Endometrial microvascular endothelial cells (primary cell): ENCODE data around the gene RAD18. TPM values are rescaled to one million over a fixed set of nuclear protein-coding genes. Genes with fewer than 3 reads are reported as not detected.

ENCODE experiments used
- in situ Hi-C: cut with HindIII; loops from 2 replicates; pipeline ENCODE4 v1.10.0; 2017; ENCODE audit warnings: low sequenced_read_pairs, low pct_unique_long_range_greater_than_20kb; ENCODE audit errors: inconsistent ontology term
- total RNA-seq: library from RNA; depleted of rRNA; stranded (reverse); fragments of >200 nt; gene quantifications from one replicate; pipeline ENCODE4 v1.2.3, GENCODE V29; 2015; ENCODE audit errors: inconsistent ontology term

RAD18 gene
- total RNA-seq, 1 donor from 2014 or later: 8.5 TPM

DNA sequence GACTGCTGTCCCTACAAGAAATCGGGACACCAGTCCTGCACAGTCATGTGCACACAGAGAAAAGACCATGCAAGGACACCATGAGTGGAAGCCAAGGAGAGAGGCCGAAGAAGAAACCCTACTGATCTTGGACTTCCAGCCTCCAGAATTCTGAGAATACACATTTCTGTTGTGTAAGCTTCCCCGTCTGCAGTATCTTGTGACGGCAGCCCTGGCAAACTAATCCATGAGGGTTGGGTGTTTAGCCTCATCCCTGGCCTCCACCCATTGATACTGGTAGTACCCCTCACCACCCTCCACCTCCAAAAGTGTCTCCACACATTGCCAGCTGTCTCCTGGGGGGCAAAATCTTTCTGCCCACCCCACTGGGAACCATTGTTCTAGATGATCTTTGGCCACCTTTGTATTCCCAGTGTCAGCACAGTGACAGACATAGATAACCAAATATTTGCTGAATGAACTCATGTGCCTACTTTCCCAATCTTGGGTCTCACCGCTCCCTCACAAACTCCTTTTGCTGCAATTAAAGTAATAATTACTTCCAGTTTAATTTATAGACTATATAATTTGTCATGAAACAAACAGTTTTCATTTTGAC is 83.8 kb downstream of the RAD18 start:
- in situ Hi-C loops: no loop called here

DNA sequence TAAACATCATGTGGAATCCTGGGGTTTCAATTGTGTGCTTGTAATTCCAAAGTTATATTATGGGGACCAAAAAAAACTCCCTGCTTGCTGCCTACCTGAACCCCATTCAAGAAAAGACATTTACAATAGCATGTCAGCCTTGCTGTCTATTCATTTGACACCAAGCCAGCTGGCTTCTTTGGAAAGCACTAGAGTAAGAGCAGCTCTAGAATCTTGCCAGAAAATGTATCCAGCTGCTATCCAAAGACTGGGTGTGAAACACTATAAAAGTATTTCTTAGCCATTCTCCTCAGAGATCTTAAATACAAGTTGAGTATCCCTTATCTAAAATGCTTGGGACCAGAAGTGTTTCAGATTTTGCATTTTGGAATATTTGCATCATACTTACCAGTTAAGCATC is 87.4 kb downstream of the RAD18 start:
- in situ Hi-C loops: no loop called here

DNA sequence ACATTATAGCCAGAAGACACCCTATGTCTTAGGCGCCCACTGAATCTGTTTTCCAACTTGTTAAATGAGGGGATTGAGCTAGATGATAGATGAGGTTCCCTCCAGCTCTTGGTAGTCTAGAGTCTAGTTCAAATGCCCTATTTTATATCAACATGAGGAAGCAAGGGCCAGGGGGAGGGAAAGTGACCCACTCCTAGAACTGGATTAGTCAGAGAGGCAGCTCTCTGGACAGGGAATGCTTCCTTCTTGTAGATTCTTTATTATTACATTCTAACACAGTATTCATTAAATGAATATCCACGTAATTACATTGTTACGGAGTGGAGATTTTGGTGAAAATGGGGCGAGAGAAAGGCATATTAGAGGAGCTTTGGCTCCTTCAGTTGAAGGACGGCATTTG is 89.5 kb downstream of the RAD18 start:
- in situ Hi-C loops: no loop called here

DNA sequence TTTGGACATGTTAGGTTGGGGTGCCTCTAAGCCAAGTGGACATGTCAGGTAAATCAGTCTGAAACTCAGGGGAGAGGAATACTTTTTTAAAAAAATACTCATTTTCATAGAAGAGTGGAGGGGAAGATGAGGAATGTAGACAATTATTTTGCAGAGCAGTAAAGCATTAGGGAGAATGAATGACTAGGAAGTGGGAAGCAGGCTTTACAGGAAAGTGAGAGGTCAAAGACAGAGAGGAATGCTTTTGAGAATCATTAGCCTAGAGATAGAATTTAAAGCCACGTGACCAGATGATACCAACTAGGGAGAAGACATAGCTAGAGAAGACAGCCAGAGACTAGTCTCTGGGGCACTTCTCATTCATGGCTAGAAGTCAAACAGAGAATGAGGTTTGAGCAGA is 91.0 kb downstream of the RAD18 start:
- in situ Hi-C loops: no loop called here

DNA sequence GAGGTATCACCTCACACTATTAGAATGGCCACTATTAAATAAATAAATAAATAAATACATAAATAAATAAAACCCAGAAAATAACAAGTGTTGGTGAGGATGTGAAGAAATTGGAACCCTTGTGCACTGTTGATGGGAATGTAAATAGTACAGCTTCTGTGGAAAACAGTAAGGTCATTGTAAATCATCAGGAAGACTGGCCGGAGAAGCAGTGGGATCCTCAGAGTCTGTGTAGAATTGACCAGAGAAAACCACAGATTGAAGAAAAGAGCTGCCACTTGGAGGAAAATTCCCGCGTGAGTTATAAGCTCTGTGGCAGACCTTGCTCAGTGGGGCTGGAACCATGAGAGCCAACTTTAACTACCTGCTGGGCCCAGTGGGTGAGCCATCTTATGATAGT is 92.0 kb downstream of the RAD18 start:
- in situ Hi-C loops: no loop called here

DNA sequence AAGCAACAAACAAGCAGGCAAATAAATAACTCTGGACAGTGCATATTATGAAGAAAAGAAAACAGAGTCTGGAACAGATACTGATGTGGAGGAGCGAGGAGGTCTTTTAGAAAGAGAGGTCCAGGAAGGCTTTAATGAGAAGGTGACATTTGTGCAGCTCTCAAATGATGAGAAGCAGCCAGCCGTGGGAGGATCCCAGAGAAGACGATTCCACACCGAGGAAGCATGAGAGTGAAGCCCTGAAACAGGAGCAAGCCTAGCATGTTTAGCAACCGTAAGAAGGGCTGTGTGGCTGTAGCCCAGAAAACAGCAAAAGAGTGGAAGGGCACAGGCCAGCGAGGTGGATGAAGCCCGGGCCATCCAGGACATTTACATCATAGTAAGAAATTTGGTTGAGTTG is 93.1 kb downstream of the RAD18 start:
- in situ Hi-C loops: no loop called here

DNA sequence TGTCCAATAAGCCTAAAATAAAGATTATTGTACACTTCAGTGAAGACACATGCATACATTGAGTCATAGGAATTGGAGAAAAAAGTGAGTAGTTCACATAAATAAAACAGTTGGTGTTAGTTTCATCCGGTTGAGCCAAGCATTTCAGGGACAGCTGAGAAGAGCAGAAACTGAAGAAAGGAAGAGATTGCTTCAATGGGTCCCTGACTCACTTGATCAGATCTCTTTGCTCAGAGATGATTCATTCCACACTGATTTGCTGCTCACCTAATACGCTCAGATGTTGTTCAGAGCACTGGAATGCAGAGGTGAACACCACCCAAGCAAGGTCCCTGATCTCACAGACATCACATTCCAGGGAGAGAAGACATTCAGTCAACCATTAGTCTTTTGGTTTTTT is 93.7 kb downstream of the RAD18 start:
- in situ Hi-C loops: no loop called here

DNA sequence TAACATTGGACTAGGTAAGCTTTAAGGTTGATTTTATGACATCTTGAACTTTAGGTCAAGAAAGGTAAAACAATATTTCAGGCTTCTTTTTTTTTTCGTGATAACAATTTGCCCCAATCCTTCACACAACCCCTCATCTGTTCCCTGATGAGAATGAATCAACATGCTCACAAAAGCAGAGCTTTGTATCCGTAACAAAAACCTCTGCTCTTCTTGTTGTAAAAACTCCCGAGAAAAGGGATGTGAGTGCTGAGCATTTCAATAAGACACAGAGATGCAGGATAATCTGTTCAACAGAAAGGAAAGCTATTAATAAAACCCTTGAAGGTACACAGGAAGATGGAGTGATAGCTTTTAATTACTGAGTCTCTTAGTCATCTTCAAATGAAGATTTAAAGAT is 94.3 kb downstream of the RAD18 start:
- in situ Hi-C loops: no loop called here

DNA sequence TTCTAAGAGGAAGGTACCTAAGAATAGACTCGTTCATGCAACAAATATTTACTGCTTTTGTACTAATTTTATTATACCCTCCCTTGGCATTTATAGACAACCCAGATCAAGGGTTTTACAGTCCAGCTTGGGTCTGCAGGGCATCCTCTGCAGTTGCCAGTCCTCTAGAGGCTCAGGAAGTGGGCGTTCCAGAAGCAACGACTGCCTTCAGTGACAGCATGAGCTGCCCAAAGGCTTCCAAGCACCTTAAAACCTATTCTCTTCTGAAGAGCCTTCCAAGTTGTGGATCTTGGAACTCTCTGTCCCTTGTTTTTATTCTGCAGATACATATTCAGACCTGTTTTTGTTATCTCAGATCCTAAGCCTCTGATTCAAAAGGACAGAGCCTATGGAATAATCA is 95.6 kb downstream of the RAD18 start:
- in situ Hi-C loops: no loop called here

DNA sequence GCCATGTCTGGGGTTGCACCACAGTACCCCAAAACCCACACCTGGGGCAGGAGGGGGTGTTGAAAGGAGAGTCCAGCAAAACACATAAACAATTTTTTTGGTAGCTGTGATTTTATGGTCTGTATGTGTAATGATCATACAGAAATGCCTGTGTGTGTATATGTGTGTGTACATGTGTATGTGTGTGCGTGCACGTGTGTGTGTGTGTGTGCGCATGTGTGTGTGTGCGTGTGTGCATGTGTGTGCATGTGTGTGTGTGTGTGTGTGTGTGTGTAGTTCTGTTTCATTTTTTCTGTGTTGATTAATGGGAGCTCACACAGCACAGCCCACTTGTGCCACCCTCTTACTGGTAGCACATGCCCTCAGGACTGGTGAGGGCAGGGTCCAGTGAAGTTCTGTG is 97.6 kb downstream of the RAD18 start:
- in situ Hi-C loops: no loop called here

DNA sequence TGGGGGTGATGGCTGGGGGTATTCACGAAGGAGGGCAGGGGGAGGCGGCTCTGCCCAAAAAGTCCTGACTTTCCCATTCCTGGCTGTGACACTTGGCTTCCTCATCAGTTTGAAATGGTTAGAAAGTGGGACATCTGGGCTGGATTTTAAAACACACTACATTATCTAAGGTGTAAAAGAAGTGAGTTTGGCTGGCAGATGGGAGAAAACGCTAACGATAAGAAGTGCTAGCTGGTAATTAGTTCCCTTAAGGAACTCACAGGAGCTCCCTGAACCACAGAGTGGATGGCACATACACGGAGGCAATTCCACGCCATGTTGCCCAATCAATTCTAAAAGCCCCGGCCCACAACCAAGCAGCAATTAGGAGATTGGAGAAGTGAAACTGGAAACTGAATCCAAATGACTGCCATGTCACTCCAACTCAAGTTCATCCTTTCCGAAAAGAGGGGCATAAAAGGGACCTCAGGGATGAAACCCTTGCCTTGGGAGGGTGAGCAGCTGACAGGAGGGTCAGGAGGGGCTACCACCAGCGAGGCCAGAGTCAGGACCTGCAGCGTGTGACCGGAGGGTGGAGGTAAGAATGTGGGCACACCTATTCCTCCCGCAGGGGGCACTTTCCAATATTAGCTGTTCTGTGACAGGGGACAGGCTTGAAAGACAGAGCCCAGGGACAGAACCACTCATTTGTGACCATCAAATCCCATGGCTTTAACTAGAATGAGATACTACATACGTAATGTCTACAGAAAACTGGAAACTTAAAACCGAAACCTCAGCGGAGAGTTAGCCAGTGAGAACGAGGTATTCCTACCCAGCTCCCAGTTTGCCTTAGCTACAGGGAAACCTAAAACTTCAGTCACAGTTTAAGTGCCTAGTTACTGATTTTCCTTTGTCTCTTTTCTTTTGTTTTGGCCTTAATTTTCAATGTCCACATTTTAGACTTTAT is 98.6 kb downstream of the RAD18 start:
- in situ Hi-C loops: no loop called here

DNA sequence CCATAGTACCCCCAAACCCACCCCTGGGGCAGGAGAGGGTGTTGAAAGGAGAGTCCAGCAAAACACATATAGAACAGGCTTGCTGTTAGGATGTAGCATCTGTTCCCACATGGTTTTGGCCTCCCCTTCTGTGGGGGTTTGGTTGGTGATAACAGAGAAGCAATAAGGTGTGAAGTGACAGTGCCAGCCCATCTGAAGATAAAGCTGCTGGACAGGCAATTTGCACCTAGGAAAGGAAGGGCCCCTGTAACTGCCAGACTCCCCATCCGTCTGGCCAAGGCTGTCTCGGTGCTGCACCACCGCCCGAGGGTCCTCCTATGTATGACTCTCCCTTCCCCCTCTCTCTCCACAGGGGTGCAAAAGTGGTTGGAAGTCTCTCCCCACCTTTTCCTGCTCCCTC is 99.4 kb downstream of the RAD18 start:
- in situ Hi-C loops: no loop called here

DNA sequence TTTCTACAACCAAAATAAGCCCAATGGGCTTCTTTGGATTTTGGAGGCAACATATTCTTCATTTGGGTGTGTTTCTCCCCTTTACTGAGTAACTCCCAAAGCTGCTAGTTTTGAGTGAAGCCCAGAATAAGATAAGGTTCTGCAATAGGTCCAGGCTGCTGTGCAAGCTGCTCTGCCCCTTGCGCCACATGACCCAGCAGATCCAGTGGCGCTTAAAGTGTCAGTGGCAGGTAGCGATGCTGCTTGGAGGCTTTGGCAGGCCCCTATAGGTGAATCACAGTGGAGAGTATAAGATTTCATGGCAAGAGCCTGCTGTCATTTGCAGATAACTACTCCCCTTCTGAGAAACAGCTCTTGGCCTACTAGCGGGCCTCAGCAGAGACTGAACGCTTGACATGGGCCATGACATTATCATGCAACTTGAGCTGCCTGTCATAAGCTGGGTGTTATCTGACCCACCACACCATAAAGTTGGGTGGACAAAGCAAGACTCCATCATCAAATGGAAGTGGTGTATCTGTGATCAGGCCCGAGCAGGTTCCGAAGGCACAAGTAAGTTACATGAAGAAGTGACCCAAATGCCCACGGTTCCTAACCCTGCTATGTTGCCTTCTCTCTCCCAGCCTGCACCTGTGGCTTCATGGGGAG is 105.4 kb downstream of the RAD18 start:
- in situ Hi-C loops: no loop called here

DNA sequence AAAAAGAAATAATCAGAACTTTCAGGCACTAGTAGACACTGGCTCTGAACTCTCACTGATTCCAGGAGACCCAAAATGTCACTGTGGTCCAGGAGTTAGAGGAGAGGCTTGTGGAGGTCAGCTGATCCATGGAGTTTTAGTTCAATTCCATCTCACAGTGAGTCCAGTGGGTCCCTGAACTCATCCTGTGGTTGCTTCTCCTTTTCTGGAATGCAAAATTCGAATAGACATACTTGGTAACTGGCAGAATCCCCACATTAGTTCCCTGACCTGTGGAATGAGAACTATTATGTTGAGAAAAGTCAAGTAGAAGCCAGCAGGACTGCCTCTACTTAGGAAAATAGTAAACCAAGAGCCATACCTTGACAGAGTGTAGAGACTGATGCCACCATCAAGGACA is 106.6 kb downstream of the RAD18 start:
- in situ Hi-C loops: no loop called here

DNA sequence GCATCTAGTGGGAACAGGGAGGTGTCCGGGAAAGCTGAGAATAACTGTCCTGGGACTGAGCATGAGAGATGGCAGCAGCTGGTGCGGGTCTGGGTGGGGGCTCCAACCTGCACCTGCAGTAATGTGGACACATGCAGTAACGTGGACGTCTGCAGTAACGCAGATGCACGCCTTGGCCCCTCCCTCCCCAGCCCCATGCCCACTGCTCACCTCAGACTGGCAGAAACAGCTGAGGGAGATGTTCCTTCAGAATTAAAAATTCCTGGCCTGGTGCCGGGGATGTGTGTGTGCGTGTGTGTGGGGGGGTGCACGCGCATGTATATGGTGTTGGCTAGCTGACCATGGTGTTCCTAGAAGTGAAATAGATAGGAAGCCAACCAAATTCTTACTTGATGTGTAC is 107.2 kb downstream of the RAD18 start:
- in situ Hi-C loops: no loop called here

DNA sequence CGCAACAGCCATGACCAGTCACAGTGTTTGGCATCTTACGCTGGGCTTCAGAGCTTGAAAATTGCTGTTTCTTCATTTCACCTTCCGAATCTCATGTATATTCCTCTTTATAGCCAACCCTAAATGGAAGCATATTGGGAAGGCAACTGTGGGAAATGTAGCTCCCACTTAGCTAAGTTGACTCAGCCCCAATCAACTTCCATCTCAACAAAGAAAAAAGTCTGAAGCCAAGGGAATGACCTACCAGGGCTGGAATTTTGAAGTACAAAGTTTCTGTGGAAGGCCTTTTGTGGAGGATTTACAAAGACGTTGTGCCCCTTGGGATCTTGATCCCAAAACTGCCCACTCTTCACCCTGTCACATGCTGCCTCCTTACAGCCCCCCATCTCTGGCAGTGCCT is 108.6 kb downstream of the RAD18 start:
- in situ Hi-C loops: no loop called here

DNA sequence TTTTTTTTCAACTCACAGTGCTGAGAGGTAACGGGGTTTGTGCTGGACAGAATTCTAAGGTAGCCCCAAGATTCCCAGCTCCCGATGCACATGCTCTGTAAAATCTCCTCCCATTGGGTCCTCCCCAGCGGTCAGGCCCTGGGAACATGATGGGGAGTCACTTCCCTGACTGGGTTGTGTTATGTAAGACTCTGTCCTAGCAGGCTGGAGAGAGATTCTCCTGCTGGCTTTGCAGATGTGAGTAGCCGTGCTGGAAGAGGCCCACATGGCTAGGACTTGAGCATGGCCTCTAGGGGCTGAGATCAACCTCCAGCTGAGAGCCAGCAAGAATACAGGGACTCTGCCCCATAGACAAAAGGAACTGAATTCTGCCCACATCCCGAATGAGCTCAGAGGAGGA is 110.2 kb downstream of the RAD18 start:
- in situ Hi-C loops: no loop called here

DNA sequence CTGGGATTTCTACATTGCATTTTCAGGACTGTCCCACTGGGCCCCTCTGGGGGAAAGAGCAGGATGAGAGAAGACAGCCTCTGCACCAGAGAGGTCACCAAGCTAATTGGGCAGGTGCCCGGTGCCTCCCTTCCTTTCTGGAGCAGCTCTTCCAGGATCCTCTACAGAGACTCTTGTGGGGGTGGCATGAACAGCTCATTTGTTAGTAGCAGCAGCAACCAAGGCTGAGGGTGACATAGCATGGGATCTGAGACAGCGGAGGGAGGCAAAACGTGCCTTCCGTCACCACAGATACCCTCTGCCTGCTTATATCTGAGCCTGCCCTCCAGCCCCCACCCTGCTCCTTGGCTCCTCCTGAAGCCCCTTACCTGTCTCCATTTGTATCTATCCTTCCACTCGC is 110.8 kb downstream of the RAD18 start:
- in situ Hi-C loops: no loop called here

DNA sequence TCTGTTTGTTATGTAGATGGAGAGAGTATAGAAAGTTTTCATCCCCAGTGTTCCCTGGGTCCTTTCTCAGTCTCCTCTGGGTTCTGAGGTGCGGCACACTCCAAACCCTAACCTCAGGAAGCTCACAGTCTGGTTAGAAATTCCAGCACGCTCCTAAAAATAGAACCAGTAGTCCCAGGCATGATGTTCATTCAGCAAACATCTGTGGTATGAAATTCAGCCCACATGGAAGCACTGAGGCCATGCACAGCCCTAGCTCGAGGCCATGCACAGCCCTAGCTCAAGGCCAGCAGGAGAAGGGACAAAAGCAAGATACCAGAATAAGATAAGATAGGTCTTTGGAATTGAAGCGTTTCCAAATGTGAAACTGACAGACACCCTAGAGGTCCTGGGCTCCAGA is 111.6 kb downstream of the RAD18 start:
- in situ Hi-C loops: no loop called here

DNA sequence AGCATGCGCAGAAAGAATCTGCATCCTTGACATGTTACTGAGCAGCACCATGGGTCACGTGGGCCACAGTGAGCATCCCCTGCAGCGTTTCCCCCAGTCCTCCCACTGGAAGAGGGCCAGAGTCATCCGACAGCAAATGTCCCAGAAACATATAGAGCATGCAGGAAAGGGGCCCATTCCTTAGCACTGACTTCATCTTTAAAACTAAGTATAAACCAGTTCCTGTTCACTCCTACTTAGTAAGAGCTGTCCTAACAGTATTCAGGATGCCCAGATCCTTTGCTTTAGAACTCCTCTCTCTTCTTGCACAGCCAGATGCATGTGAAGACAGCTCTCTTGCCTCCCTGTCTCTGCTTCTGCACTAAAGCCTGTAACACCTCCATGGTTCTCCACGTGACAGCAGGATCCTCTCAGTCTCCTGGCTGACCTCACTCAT is 114.6 kb downstream of the RAD18 start:
- in situ Hi-C loops: no loop called here
